Smooth muscle cell (in vitro differentiated cells): ENCODE results near the gene DNER. TPM values are rescaled to one million over a fixed set of nuclear protein-coding genes. Genes with fewer than 3 reads are reported as not detected.

Source experiments
- DNase-seq: peaks from one replicate; lab custom pipeline; 2025; ENCODE audit not compliant: unreplicated experiment; lab: John Stamatoyannopoulos, UW
- H2AFZ ChIP-seq: fragments of 200-600 bp; sonication (generic); 2 replicates; pipeline ENCODE4 v1.6.0; 2016; ENCODE audit warnings: antibody characterized with exemption, low read depth, mild to moderate bottlenecking
- H3F3A ChIP-seq: fragments of 200-600 bp; sonication (generic); 2 replicates; pipeline ENCODE4 v1.6.0; 2017; ENCODE audit warnings: antibody characterized with exemption, low read depth
- H3K27ac ChIP-seq: fragments of 200-600 bp; sonication (generic); 2 replicates; pipeline ENCODE4 v1.5.1; 2016; ENCODE audit warnings: low read depth, mild to moderate bottlenecking
- H3K27me3 ChIP-seq: fragments of 200-600 bp; sonication (generic); 2 replicates; pipeline ENCODE4 v1.6.1; 2016; ENCODE audit warnings: low read depth, mild to moderate bottlenecking
- H3K36me3 ChIP-seq: fragments of 200-600 bp; sonication (generic); 2 replicates; pipeline ENCODE4 v1.5.1; 2016; ENCODE audit warnings: low read depth
- H3K4me1 ChIP-seq: fragments of 200-600 bp; sonication (generic); 2 replicates; pipeline ENCODE4 v1.5.1; 2016; ENCODE audit warnings: low read depth
- H3K4me2 ChIP-seq: fragments of 200-600 bp; sonication (generic); 2 replicates; pipeline ENCODE4 v1.6.0; 2016; ENCODE audit warnings: mild to moderate bottlenecking
- H3K4me3 ChIP-seq: fragments of 200-600 bp; sonication (generic); 2 replicates; pipeline ENCODE4 v1.5.1; 2016; ENCODE audit warnings: mild to moderate bottlenecking
- H3K79me2 ChIP-seq: fragments of 200-600 bp; sonication (generic); 2 replicates; pipeline ENCODE4 v1.6.0; 2016; ENCODE audit warnings: low read depth, mild to moderate bottlenecking
- H3K9ac ChIP-seq: fragments of 200-600 bp; sonication (generic); 2 replicates; pipeline ENCODE4 v1.6.0; 2016; ENCODE audit warnings: low read depth
- H3K9me3 ChIP-seq: fragments of 200-600 bp; sonication (generic); replicated peaks from 2 replicates; pipeline ENCODE4 v1.5.1; 2016; ENCODE audit warnings: low read depth
- H4K20me1 ChIP-seq: fragments of 200-600 bp; sonication (generic); 2 replicates; pipeline ENCODE4 v1.6.0; 2016; ENCODE audit warnings: low read depth
- WGBS: methylation state at CpG from one replicate; pipeline ENCODE4 v1.1.7; 2016; ENCODE audit warnings: low lambda C conversion rate; 5-methylcytosine and 5-hydroxymethylcytosine counted together
- polyA plus RNA-seq: library from polyadenylated mRNA; unstranded; fragments of >200 nt; fragmentation: Nextera tagmentation; extraction: Ambion mirVana; gene quantifications from 2 replicates; pipeline ENCODE4 v1.2.1, GENCODE V29; 2016
- total RNA-seq: library from RNA; depleted of rRNA; stranded (reverse); fragments of >200 nt; gene quantifications from 2 replicates; pipeline ENCODE4 v1.2.3, GENCODE V29; 2014
- TF ChIP-seq, protein P1 (sequence below): fragments of 200-600 bp; sonication (generic); IDR thresholded peaks from 2 replicates; pipeline ENCODE4 v1.5.1; 2017; ENCODE audit warnings: borderline replicate concordance, mild to moderate bottlenecking, antibody characterized with exemption; ENCODE audit not compliant: insufficient read depth, poor library complexity, severe bottlenecking

Gene DNER
- total and polyA plus RNA-seq, 2 experiments from 2014 or later = 0.31 to 0.61 TPM

DNA sequence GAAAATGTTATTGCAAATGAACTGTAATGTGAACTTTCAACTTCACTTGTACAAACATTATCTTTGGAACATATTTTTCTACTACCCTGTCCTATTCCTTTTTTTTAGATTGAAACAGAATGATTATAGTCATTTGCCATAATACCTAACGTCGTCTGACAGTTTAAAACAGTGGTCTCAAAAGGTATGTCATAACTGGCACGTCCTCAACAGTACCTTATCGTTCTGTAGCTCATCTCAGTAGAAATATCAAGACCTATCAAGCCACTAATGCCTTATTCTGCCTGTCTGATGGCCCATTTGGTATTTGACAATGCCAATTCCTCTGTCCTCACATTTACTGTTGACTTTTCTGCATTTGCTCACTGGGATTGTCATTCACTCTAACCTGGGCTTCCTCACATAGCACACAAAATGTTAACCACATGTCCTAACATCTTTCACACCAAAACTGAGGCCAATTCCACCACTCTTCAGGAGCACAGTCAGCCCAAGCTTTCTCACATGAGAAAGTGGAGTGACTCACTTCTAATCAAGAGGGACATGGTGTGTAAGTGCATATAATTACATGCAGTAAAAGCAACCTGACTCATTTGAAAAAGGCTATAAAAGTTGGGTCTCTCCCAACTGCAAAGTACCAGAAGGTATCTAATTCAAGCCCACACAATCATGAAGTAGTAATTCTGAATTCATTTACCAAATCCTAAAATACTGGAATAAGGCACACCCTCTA lies 34.8 kb downstream of the DNER start:
- WGBS = 88% methylated on average over 4 of the region's 4 CpGs
- TF ChIP-seq, protein P1, sequence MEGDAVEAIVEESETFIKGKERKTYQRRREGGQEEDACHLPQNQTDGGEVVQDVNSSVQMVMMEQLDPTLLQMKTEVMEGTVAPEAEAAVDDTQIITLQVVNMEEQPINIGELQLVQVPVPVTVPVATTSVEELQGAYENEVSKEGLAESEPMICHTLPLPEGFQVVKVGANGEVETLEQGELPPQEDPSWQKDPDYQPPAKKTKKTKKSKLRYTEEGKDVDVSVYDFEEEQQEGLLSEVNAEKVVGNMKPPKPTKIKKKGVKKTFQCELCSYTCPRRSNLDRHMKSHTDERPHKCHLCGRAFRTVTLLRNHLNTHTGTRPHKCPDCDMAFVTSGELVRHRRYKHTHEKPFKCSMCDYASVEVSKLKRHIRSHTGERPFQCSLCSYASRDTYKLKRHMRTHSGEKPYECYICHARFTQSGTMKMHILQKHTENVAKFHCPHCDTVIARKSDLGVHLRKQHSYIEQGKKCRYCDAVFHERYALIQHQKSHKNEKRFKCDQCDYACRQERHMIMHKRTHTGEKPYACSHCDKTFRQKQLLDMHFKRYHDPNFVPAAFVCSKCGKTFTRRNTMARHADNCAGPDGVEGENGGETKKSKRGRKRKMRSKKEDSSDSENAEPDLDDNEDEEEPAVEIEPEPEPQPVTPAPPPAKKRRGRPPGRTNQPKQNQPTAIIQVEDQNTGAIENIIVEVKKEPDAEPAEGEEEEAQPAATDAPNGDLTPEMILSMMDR = no peak
- H3K4me1 ChIP-seq = no peaks in the 10 kb centered on the region
- no peaks in the 10 kb centered on the region for H3K79me2 ChIP-seq
- H4K20me1 ChIP-seq = no peaks in the 10 kb centered on the region
- no peaks in the 10 kb centered on the region for H3K36me3 ChIP-seq
- no peak overlapping the region for H3K4me3 ChIP-seq
- peaks cover 4% of the 10 kb centered on the region for H3K27me3 ChIP-seq
- no peak overlapping the region for H3K9ac ChIP-seq
- no peak overlapping the region for H3K27ac ChIP-seq
- H3K4me2 ChIP-seq = no peak overlapping the region
- H2AFZ ChIP-seq = no peak overlapping the region
- no peak for DNase-seq
- H3F3A ChIP-seq = no peaks in the 10 kb centered on the region
- H3K9me3 ChIP-seq = no peaks in the 10 kb centered on the region

DNA sequence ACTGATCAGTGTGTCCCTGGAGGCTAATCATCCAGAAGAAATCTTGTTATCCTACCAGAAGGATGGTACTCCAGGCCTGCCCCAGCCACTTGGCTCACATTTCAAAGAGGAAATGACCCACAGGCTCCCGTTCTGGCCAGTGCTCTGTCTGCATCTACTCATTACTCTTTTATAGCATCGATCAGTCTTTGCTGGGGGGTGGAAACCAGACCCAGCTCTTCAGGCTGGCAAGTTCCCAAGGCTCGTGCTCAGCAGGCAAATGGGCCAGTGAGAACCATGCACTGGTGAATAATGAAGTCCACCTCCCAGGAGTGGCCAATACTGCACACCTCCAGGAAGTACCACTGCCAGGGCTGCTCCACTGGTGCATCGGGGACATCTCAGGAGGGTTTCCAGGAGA lies 38.8 kb downstream of the DNER start:
- Histone ChIP-seq H3K79me2 (no peaks in the 10 kb centered on the region), H3K9me3 (no peaks in the 10 kb centered on the region), H3K4me1 (no peaks in the 10 kb centered on the region), H3K27ac (no peak overlapping the region), H3K4me3 (no peak overlapping the region), H2AFZ (no peak overlapping the region), H4K20me1 (no peaks in the 10 kb centered on the region), H3K36me3 (no peaks in the 10 kb centered on the region), H3K9ac (no peak overlapping the region), H3F3A (no peaks in the 10 kb centered on the region), H3K27me3 (peaks cover 19% of the 10 kb centered on the region), H3K4me2 (no peak overlapping the region)
- TF ChIP-seq, protein P1 = no peak
- no peak for DNase-seq
- WGBS = 54% methylated on average over 4 of the region's 4 CpGs

DNA sequence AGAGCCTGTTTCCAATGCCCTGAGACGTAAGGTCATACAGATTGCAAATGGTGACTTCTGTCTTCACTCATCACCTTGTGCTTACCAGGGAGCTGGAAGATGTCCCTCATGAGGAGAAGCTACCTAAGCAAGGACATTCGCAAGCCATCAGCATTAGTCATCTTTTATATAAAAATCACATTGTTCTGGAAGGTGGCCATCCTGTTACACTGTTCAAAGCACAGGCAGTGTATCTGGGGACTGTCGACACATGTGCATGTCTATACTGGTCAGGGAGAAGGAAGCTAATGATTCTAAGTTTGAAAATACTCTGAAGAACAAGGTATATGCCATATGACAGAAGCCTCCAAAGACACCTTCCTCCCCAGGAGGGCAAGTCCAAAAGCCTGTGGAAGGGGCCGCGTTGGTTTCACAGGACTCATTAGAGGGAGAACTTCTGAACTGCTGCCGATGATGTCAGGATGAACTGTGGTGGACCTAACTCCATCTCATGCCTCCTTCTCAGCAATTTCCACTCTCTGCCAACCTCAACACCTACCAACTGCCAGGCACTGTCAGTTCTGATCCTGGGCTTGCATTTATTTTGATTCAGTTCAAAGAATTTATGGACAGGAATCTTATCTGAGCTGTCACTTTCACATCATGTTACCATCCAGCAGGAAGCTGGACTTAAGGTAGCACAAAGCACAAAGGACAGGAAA lies 39.4 kb downstream of the DNER start:
- Histone ChIP-seq H3K4me1 (no peaks in the 10 kb centered on the region), H3K9me3 (no peaks in the 10 kb centered on the region), H3K27me3 (peaks cover 19% of the 10 kb centered on the region), H3K27ac (no peak overlapping the region), H3K4me2 (no peak overlapping the region), H3K36me3 (no peaks in the 10 kb centered on the region), H3F3A (no peaks in the 10 kb centered on the region), H2AFZ (no peak overlapping the region), H4K20me1 (no peaks in the 10 kb centered on the region), H3K4me3 (no peak overlapping the region), H3K9ac (no peak overlapping the region), H3K79me2 (no peaks in the 10 kb centered on the region)
- 85% methylated on average over 6 of the region's 6 CpGs for WGBS
- no peak for DNase-seq
- TF ChIP-seq, protein P1 = no peak
